Natural killer cell (primary cell): ENCODE measurements around the gene SPINK6. TPM values are rescaled to one million over a fixed set of nuclear protein-coding genes. Genes with fewer than 3 reads are reported as not detected.

ENCODE experiments used
- ATAC-seq, 3 donors: fragments of 150-1000 bp in 2 of 3; fragments of 200-7000 bp in 1 of 3; cut with Tn5 transposase; 1 replicate in 1 of 3; 2 replicates in 2 of 3; pipeline ENCODE4 v1.10.0; 2021; ENCODE audit warnings: mild to moderate bottlenecking in 2 of 3, moderate library complexity in 2 of 3
- DNase-seq, 2 donors: peaks; one replicate each; pipeline versions ENCODE4 v3.0.0 to v3.0.0-alpha.2; 2013 to 2021; ENCODE audit warnings: mixed read lengths in 1 of 2
- H3K27ac ChIP-seq: one replicate; pipeline ENCODE4 v1.5.1; 2013; ENCODE audit warnings: mild to moderate bottlenecking, low read length
- H3K27me3 ChIP-seq: one replicate; pipeline ENCODE4 v1.6.1; 2013; ENCODE audit warnings: low read length; ENCODE audit not compliant: control insufficient read depth, insufficient read depth
- H3K36me3 ChIP-seq: one replicate; pipeline ENCODE4 v1.6.1; 2013; ENCODE audit warnings: low read length; ENCODE audit not compliant: control insufficient read depth, insufficient read depth
- H3K4me1 ChIP-seq: one replicate; pipeline ENCODE4 v1.6.1; 2013; ENCODE audit warnings: low read length; ENCODE audit not compliant: control insufficient read depth, insufficient read depth
- H3K4me3 ChIP-seq: one replicate; pipeline ENCODE4 v1.5.1; 2013; ENCODE audit warnings: low read length
- H3K9me3 ChIP-seq: one replicate; pipeline ENCODE4 v1.6.1; 2013; ENCODE audit warnings: low read length; ENCODE audit not compliant: control insufficient read depth, insufficient read depth
- H3K27ac Mint-ChIP-seq, 2 donors: one replicate each; pipeline ENCODE4 v1.8.0; 2022; ENCODE audit warnings: mild to moderate bottlenecking in 2 of 2, mixed read lengths in 2 of 2, moderate library complexity in 1 of 2
- H3K27me3 Mint-ChIP-seq, 2 donors: one replicate each; pipeline ENCODE4 v1.8.0; 2022; ENCODE audit warnings: low read depth in 2 of 2, mixed read lengths in 2 of 2
- H3K36me3 Mint-ChIP-seq: one replicate; pipeline ENCODE4 v1.8.0; 2022; ENCODE audit warnings: mixed read lengths
- H3K4me1 Mint-ChIP-seq, 2 donors: one replicate each; pipeline ENCODE4 v1.8.0; 2022; ENCODE audit warnings: mixed read lengths in 2 of 2
- H3K4me3 Mint-ChIP-seq: one replicate; pipeline ENCODE4 v1.8.0; 2022; ENCODE audit warnings: mild to moderate bottlenecking, moderate library complexity, mixed read lengths
- H3K9me3 Mint-ChIP-seq, 2 donors: one replicate each; pipeline ENCODE4 v1.8.0; 2022; ENCODE audit warnings: mixed read lengths in 2 of 2
- WGBS: methylation state at CpG from one replicate; pipeline ENCODE4 v1.1.7; 2013; ENCODE audit warnings: missing lambda C conversion rate; ENCODE audit not compliant: insufficient coverage; 5-methylcytosine and 5-hydroxymethylcytosine counted together
- intact Hi-C: fragments of 100-400 bp; cut with micrococcal nuclease; formaldehyde crosslinking; loops from one replicate; pipeline ENCODE4 v1.14.2; 2022
- total RNA-seq, 4 donors: library from RNA; stranded (reverse); fragments of 120-200 nt in 1 of 4; gene quantifications; one replicate each; pipeline versions ENCODE4 v1.2.3 to v1.2.4, GENCODE V29; 2013 to 2022
- TF ChIP-seq, protein P1 (sequence below): fragments of 200-600 bp; IDR thresholded peaks from one replicate; pipeline ENCODE4 v1.8.0; 2022; ENCODE audit warnings: antibody characterized with exemption

The SPINK6 gene, protein sequence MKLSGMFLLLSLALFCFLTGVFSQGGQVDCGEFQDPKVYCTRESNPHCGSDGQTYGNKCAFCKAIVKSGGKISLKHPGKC
- not detected for total RNA-seq
- not detected for total RNA-seq (2013)

- H3K27me3 Mint-ChIP-seq, result peaks cover 0 to 7% of the 10 kb centered on the region in 2 donors
- intact Hi-C loops, result no loop called here
- no peak within 1 kb of the TSS for H3K4me3 ChIP-seq
- H3K27ac ChIP-seq, result no peak within 1 kb of the TSS
- TF ChIP-seq, protein P1, sequence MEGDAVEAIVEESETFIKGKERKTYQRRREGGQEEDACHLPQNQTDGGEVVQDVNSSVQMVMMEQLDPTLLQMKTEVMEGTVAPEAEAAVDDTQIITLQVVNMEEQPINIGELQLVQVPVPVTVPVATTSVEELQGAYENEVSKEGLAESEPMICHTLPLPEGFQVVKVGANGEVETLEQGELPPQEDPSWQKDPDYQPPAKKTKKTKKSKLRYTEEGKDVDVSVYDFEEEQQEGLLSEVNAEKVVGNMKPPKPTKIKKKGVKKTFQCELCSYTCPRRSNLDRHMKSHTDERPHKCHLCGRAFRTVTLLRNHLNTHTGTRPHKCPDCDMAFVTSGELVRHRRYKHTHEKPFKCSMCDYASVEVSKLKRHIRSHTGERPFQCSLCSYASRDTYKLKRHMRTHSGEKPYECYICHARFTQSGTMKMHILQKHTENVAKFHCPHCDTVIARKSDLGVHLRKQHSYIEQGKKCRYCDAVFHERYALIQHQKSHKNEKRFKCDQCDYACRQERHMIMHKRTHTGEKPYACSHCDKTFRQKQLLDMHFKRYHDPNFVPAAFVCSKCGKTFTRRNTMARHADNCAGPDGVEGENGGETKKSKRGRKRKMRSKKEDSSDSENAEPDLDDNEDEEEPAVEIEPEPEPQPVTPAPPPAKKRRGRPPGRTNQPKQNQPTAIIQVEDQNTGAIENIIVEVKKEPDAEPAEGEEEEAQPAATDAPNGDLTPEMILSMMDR, result no peak
- no peaks in the 10 kb centered on the region for H3K27me3 ChIP-seq
- DNase-seq (no peak), ATAC-seq (no peak)
- 93% methylated on average over 2 of the region's 2 CpGs for WGBS
- no peaks in the 10 kb centered on the region for H3K36me3 Mint-ChIP-seq
- no peak within 1 kb of the TSS for H3K4me3 Mint-ChIP-seq
- no peak within 1 kb of the TSS for H3K27ac Mint-ChIP-seq
- no peaks in the 10 kb centered on the region for H3K36me3 ChIP-seq
- no peaks in the 10 kb centered on the region for H3K9me3 Mint-ChIP-seq
- H3K4me1 ChIP-seq, result no peaks in the 10 kb centered on the region
- H3K4me1 Mint-ChIP-seq, result no peaks in the 10 kb centered on the region
- no peaks in the 10 kb centered on the region for H3K9me3 ChIP-seq
Observed at GRCh38 chr5:148202531-148203203, at the start of gene SPINK6. Gene SPINK6, plus strand, starts transcription at chr5:148203042. Its CDS starts 55 bp downstream, at chr5:148203097.

- ATAC-seq (no peak), DNase-seq (no peak)
- Histone ChIP-seq H3K27ac (no peak overlapping the region), H3K4me1 (no peaks in the 10 kb centered on the region), H3K4me3 (no peak overlapping the region), H3K9me3 (no peaks in the 10 kb centered on the region), H3K36me3 (no peaks in the 10 kb centered on the region), H3K27me3 (no peaks in the 10 kb centered on the region)
- intact Hi-C loops, result no loop called here
- no peak overlapping the region for H3K4me3 Mint-ChIP-seq
- 83% methylated on average over 1 of the region's 1 CpG for WGBS
- no peaks in the 10 kb centered on the region for H3K36me3 Mint-ChIP-seq
- no peaks in the 10 kb centered on the region for H3K27me3 Mint-ChIP-seq
- TF ChIP-seq, protein P1, result no peak
- H3K27ac Mint-ChIP-seq, result no peak overlapping the region
- peaks cover 4 to 5% of the 10 kb centered on the region in 2 donors for H3K9me3 Mint-ChIP-seq
- H3K4me1 Mint-ChIP-seq, result no peaks in the 10 kb centered on the region
Observed at GRCh38 chr5:148156609-148157008, 46.2 kb upstream of the SPINK6 start.

GRCh38 chr5:148162038-148162437 is 40.8 kb upstream of the SPINK6 start:
- Histone ChIP-seq H3K4me1 (no peaks in the 10 kb centered on the region), H3K27ac (no peak overlapping the region), H3K27me3 (no peaks in the 10 kb centered on the region), H3K9me3 (no peaks in the 10 kb centered on the region), H3K36me3 (no peaks in the 10 kb centered on the region), H3K4me3 (no peak overlapping the region)
- no peak overlapping the region for H3K27ac Mint-ChIP-seq
- H3K4me3 Mint-ChIP-seq, result no peak overlapping the region
- no peaks in the 10 kb centered on the region for H3K9me3 Mint-ChIP-seq
- no peaks in the 10 kb centered on the region for H3K36me3 Mint-ChIP-seq
- no peaks in the 10 kb centered on the region for H3K27me3 Mint-ChIP-seq
- intact Hi-C loops, result no loop called here
- no peaks in the 10 kb centered on the region for H3K4me1 Mint-ChIP-seq
- no peak for DNase-seq
- no CpG with 5 or more reads among the region's 1 CpG for WGBS
- TF ChIP-seq, protein P1, result no peak
- ATAC-seq, result no peak

GRCh38 chr5:148163345-148163744 is 39.5 kb upstream of the SPINK6 start:
- TF ChIP-seq, protein P1, result no peak

More at GRCh38 chr5:148163345-148163744, 39.5 kb upstream of the SPINK6 start:
- H3K4me3 ChIP-seq, result no peak overlapping the region
- H3K36me3 ChIP-seq, result no peaks in the 10 kb centered on the region
- H3K9me3 Mint-ChIP-seq, result no peaks in the 10 kb centered on the region
- H3K27ac ChIP-seq, result no peak overlapping the region
- no peaks in the 10 kb centered on the region for H3K4me1 Mint-ChIP-seq
- no peaks in the 10 kb centered on the region for H3K36me3 Mint-ChIP-seq
- intact Hi-C loops, result no loop called here
- no peaks in the 10 kb centered on the region for H3K27me3 ChIP-seq
- WGBS, result 92% methylated on average over 1 of the region's 1 CpG
- no peak overlapping the region for H3K27ac Mint-ChIP-seq
- H3K27me3 Mint-ChIP-seq, result peaks cover 0 to 3% of the 10 kb centered on the region in 2 donors
- H3K4me3 Mint-ChIP-seq, result no peak overlapping the region
- ATAC-seq (no peak), DNase-seq (no peak)
- no peaks in the 10 kb centered on the region for H3K4me1 ChIP-seq
- H3K9me3 ChIP-seq, result no peaks in the 10 kb centered on the region
